NCI-H446 treated with DMSO at 0.1 percent for 48 hours (cell line): ENCODE data around the gene DVL2.

ENCODE experiments used
- DNase-seq: peaks from one replicate; lab custom pipeline; 2025; lab: John Stamatoyannopoulos, UW

Gene DVL2

GRCh38 chr17:7219229-7219811, 15.0 kb downstream of the DVL2 start:
- DNase-seq, result no peak

- no peak for DNase-seq
These were observed 15.6 kb downstream of the DVL2 start for GRCh38 chr17:7218758-7219157.

GRCh38 chr17:7218166-7218565, 16.2 kb downstream of the DVL2 start:
- no peak for DNase-seq

GRCh38 chr17:7217113-7217987, 17.0 kb downstream of the DVL2 start:
- no peak for DNase-seq

- no peak for DNase-seq
These were observed 17.8 kb downstream of the DVL2 start for GRCh38 chr17:7216242-7217112.

- DNase-seq, result no peak
These were observed 18.6 kb downstream of the DVL2 start for GRCh38 chr17:7215652-7216180.

GRCh38 chr17:7215136-7215638, 19.1 kb downstream of the DVL2 start:
- no peak for DNase-seq

- DNase-seq, result peak; percentile 94
These were observed 19.8 kb downstream of the DVL2 start for GRCh38 chr17:7214300-7215135.

- DNase-seq, result peak; percentile 82
These were observed 20.4 kb downstream of the DVL2 start for GRCh38 chr17:7213895-7214299.

GRCh38 chr17:7211491-7212273, 22.6 kb downstream of the DVL2 start:
- DNase-seq, result no peak

- DNase-seq, result no peak
These were observed 25.4 kb downstream of the DVL2 start for GRCh38 chr17:7208754-7209460.

- DNase-seq, result no peak
These were observed 26.2 kb downstream of the DVL2 start for GRCh38 chr17:7208027-7208571.

- no peak for DNase-seq
These were observed 27.0 kb downstream of the DVL2 start for GRCh38 chr17:7207120-7208001.

- DNase-seq, result no peak
These were observed 28.8 kb downstream of the DVL2 start for GRCh38 chr17:7205561-7205960.

- DNase-seq, result no peak
These were observed 29.4 kb downstream of the DVL2 start for GRCh38 chr17:7204828-7205461.

- DNase-seq, result no peak
These were observed 30.0 kb downstream of the DVL2 start for GRCh38 chr17:7204336-7204735.

- no peak for DNase-seq
These were observed 30.9 kb downstream of the DVL2 start for GRCh38 chr17:7203391-7203790.
